ENCODE measurements around the gene DOCK2. TPM values are rescaled to one million over a fixed set of nuclear protein-coding genes. Genes with fewer than 3 reads are reported as not detected.
"Not testable (repeated sequence)": the region's sequence is repeated elsewhere in the genome, so short reads cannot be mapped to it uniquely, and the experiment has no call there.

DOCK2 gene
- total RNA-seq, 6 donors from 2014 or later: 46.7 to 150 (median 73.8) TPM

DNA sequence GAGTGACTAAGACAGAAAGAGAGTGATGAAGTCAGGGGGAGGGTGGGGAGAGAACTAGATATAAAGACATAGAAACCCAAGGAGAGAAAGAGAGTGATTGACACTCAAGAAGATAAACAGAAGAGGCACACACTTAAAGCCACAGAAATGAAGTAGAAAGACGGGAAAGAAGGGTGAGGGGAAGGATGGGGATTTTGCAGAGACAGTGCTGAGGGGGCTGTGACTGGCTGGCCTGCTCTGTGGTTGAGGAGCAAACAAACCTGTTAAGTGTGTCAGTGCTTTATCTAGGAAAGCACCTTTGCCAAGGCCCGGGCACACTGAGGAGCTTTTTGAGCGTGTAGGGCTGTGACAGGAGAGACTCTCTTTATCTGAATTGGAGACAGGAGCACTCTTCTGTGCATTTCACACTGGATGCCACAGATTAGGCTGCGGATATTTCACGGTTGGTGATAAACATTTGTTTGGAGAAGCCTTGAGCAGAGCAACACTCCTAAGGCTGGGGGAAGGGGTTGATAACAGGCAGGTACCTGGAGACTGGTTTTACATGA, 109.1 kb downstream of the DOCK2 start:
- Histone ChIP-seq H3K4me1 (no peaks in the 10 kb centered on the region), H3K36me3 (no peaks in the 10 kb centered on the region), H3K27ac (no peak overlapping the region), H3K27me3 (no peaks in the 10 kb centered on the region), H3K4me3 (no peak overlapping the region), H3K9me3 (no peaks in the 10 kb centered on the region)
- no peak for DNase-seq
- WGBS, 2 donors: 43 to 55% methylated on average over 5 of the region's 5 CpGs
- TF ChIP-seq, protein P1, sequence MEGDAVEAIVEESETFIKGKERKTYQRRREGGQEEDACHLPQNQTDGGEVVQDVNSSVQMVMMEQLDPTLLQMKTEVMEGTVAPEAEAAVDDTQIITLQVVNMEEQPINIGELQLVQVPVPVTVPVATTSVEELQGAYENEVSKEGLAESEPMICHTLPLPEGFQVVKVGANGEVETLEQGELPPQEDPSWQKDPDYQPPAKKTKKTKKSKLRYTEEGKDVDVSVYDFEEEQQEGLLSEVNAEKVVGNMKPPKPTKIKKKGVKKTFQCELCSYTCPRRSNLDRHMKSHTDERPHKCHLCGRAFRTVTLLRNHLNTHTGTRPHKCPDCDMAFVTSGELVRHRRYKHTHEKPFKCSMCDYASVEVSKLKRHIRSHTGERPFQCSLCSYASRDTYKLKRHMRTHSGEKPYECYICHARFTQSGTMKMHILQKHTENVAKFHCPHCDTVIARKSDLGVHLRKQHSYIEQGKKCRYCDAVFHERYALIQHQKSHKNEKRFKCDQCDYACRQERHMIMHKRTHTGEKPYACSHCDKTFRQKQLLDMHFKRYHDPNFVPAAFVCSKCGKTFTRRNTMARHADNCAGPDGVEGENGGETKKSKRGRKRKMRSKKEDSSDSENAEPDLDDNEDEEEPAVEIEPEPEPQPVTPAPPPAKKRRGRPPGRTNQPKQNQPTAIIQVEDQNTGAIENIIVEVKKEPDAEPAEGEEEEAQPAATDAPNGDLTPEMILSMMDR (IDR thresholded peaks at IDR 0.05): no peak
- TF ChIP-seq POLR2AphosphoS5 (IDR thresholded peaks at IDR 0.05) (no peak), EP300 (IDR thresholded peaks at IDR 0.05) (no peak), POLR2A (IDR thresholded peaks at IDR 0.05) (no peak)
- ATAC-seq (ENCODE audit: low FRiP score in 2 of 2): no peak

DNA sequence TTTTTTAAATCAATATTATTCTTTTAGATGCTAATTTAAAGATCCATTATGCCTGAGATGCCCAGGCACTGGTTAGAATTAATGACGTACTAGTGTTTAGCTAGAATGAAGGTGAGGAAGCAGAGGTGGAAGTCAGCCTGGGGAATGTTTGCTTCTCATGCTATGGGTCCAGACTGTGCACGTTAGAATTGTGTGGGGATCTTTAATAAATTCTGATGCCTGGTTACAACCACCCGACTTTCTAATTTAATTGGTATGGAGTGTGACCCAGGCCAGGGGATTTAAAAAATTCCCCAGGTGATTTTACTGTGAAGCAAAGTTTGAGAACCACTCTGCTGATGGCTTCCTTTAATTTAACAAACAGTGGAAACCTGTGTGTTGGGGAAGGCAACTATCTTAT, 111.1 kb downstream of the DOCK2 start:
- no peaks in the 10 kb centered on the region for H3K27me3 ChIP-seq
- peaks cover 0 to 2% (median 0%) of the 10 kb centered on the region in 4 donors for H3K36me3 ChIP-seq
- H3K4me3 ChIP-seq: no peak overlapping the region
- H3K27ac ChIP-seq: no peak overlapping the region
- no peaks in the 10 kb centered on the region for H3K4me1 ChIP-seq
- no peak for ATAC-seq (ENCODE audit: low FRiP score in 2 of 2)
- 79 to 82% methylated on average over 3 of the region's 3 CpGs for whole genome bisulfite sequencing, 2 donors
- H3K9me3 ChIP-seq: no peaks in the 10 kb centered on the region
- no peak for DNase-seq
- TF ChIP-seq POLR2AphosphoS5 (IDR thresholded peaks at IDR 0.05) (no peak), EP300 (IDR thresholded peaks at IDR 0.05) (no peak), POLR2A (IDR thresholded peaks at IDR 0.05) (no peak)
- TF ChIP-seq, protein P1 (IDR thresholded peaks at IDR 0.05): no peak

- Histone ChIP-seq H3K27me3 (no peaks in the 10 kb centered on the region), H3K27ac (no peak overlapping the region), H3K4me1 (no peaks in the 10 kb centered on the region), H3K9me3 (no peaks in the 10 kb centered on the region), H3K4me3 (no peak overlapping the region), H3K36me3 (peaks cover 0 to 2% (median 0%) of the 10 kb centered on the region in 4 donors)
- DNase-seq (no peak), ATAC-seq (ENCODE audit: low FRiP score in 2 of 2) (no peak)
- WGBS, 2 donors: 90 to 94% methylated on average over 3 of the region's 3 CpGs
- TF ChIP-seq POLR2A (IDR thresholded peaks at IDR 0.05): no peak
- TF ChIP-seq EP300 (IDR thresholded peaks at IDR 0.05): no peak
- TF ChIP-seq POLR2AphosphoS5 (IDR thresholded peaks at IDR 0.05): no peak
- TF ChIP-seq, protein P1 (IDR thresholded peaks at IDR 0.05): no peak
Measured at GRCh38 chr5:169749295-169749694, 112.2 kb downstream of the DOCK2 start.

- TF ChIP-seq EP300 (IDR thresholded peaks at IDR 0.05) (no peak), POLR2A (IDR thresholded peaks at IDR 0.05) (no peak), POLR2AphosphoS5 (IDR thresholded peaks at IDR 0.05) (no peak)
- TF ChIP-seq, protein P1 (IDR thresholded peaks at IDR 0.05): no peak
- H3K27ac ChIP-seq: no peak overlapping the region
- 86 to 87% methylated on average over 4 of the region's 4 CpGs for WGBS, 2 donors
- H3K36me3 ChIP-seq: peaks cover 0 to 2% (median 0%) of the 10 kb centered on the region in 4 donors
- H3K4me3 ChIP-seq: no peak overlapping the region
- no peaks in the 10 kb centered on the region for H3K27me3 ChIP-seq
- H3K9me3 ChIP-seq: no peaks in the 10 kb centered on the region
- H3K4me1 ChIP-seq: no peaks in the 10 kb centered on the region
- ATAC-seq (ENCODE audit: low FRiP score in 2 of 2) (no peak), DNase-seq (no peak)
Measured at GRCh38 chr5:169751490-169751889, 114.4 kb downstream of the DOCK2 start.

DNA sequence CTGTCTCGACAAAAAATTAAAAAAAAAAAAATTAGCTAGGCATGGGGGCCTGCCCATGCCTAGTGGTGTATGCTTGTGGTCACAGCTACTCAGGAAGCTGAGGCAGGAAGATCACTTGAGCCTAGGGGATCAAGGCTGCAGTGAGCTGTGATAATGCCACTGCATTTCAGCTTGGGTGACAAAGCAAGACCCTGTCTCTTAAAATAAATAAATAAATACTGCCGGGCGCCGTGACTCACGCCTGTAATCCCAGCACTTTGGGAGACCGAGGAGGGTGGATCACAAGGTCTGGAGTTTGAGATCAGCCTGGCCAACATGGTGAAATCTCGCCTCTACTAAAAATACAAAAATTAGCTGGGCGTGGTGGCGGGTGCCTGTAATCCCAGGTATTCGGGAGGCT, 115.5 kb downstream of the DOCK2 start:
- not testable (repeated sequence) for H3K27me3 ChIP-seq; H3K4me3 ChIP-seq; H3K27ac ChIP-seq; ATAC-seq (ENCODE audit: low FRiP score in 2 of 2); H3K9me3 ChIP-seq; H3K4me1 ChIP-seq; H3K36me3 ChIP-seq; DNase-seq
- WGBS, 2 donors: 89 to 91% methylated on average over 10 of the region's 10 CpGs

Measured in upper lobe of left lung (tissue), 6 donors.